K562 (cell line): ENCODE data around the gene GGPS1. TPM values are rescaled to one million over a fixed set of nuclear protein-coding genes. Genes with fewer than 3 reads are reported as not detected.
A peak's percentile ranks its signal among the peaks of the same experiment; 100 is the strongest.

ENCODE experiments used
- BRD4 ChIP-seq: fragments of 200-600 bp; sonication (generic); IDR thresholded peaks from 2 replicates; pipeline ENCODE4 v1.6.1; 2017; ENCODE audit warnings: inconsistent platforms
- CBFA2T2 ChIP-seq: fragments of 450-650 bp; conservative IDR thresholded peaks from 2 replicates; pipeline ENCODE4 v1.6.1; 2017; ENCODE audit warnings: mild to moderate bottlenecking
- CBX8 ChIP-seq: fragments of 200-600 bp; sonication (generic); IDR thresholded peaks from 2 replicates; pipeline ENCODE4 v1.6.1; 2012; ENCODE audit warnings: borderline replicate concordance, mixed run types, low read depth, mild to moderate bottlenecking, moderate library complexity, mixed read lengths, low read length, control low read depth, inconsistent platforms; ENCODE audit not compliant: poor library complexity, severe bottlenecking; ENCODE audit errors: extremely low read depth
- CHD4 ChIP-seq: fragments of 200-600 bp; sonication (generic); IDR thresholded peaks from 3 replicates; pipeline ENCODE4 v1.6.1; 2012; ENCODE audit warnings: low read depth, mild to moderate bottlenecking, mixed read lengths, low read length, inconsistent platforms; ENCODE audit not compliant: insufficient read depth, insufficient replicate concordance, poor library complexity, severe bottlenecking
- ESRRB ChIP-seq: fragments of 250-450 bp; sonication (Bioruptor Pico); IDR thresholded peaks from 2 replicates; pipeline ENCODE4 v1.5.0; 2020; ENCODE audit warnings: mild to moderate bottlenecking, moderate library complexity, borderline replicate concordance
- ETV1 ChIP-seq: fragments of 450-650 bp; conservative IDR thresholded peaks from 2 replicates; pipeline ENCODE4 v1.6.1; 2016; ENCODE audit warnings: missing genetic modification characterization, control low read depth, low read depth, missing compliant biosample characterization
- ZFP36 ChIP-seq: fragments of 150-350 bp; IDR thresholded peaks from 2 replicates; pipeline ENCODE4 v1.6.1; 2018; ENCODE audit warnings: low read length, low read depth; ENCODE audit not compliant: partially characterized antibody
- ZFX ChIP-seq: sonication (generic); formaldehyde crosslinking; IDR thresholded peaks from 2 replicates; pipeline ENCODE4 v1.8.0; 2022; ENCODE audit warnings: mild to moderate bottlenecking, missing genetic modification reagents, moderate library complexity
- ZNF133 ChIP-seq: fragments of 250-450 bp; sonication (Bioruptor Pico); IDR thresholded peaks from 2 replicates; pipeline ENCODE4 v1.4.0; 2020; ENCODE audit warnings: mild to moderate bottlenecking
- polyA plus RNA-seq, 8 experiments: library from polyadenylated mRNA; depleted of rRNA in 4 of 8; stranded (reverse) in 5 of 8; unstranded in 3 of 8; fragments of >200 nt; fragmentation: Nextera tagmentation in 2 of 8; fragmentation: Illumina TruSeq in 1 of 8; extraction: Ambion mirVana in 2 of 8; extraction: Trizol in 1 of 8; gene quantifications; 2 replicates each; pipeline versions ENCODE4 v1.2.1 to v1.2.3, GENCODE V29; 2011 to 2014; ENCODE audit warnings: inconsistent platforms in 1 of 8, missing spikeins in 1 of 8
- total RNA-seq, 7 experiments: library from RNA; depleted of rRNA in 6 of 7; stranded (reverse); fragments of >200 nt in 6 of 7; fragmentation: Illumina TruSeq in 2 of 7; extraction: Trizol in 2 of 7; gene quantifications; 2 replicates each; pipeline versions ENCODE4 v1.2.1 to v1.2.3, GENCODE V29; 2011 to 2021; ENCODE audit warnings: low replicate concordance in 1 of 7
- TF ChIP-seq, protein P1 (sequence below): fragments of 250-450 bp; sonication (Bioruptor Pico); IDR thresholded peaks from 2 replicates; pipeline ENCODE4 v1.9.0; 2021; ENCODE audit warnings: mild to moderate bottlenecking, inconsistent platforms
- TF ChIP-seq, protein P2 (sequence below): fragments of 250-450 bp; sonication (Bioruptor Pico); IDR thresholded peaks from 2 replicates; pipeline ENCODE4 v1.5.0; 2021; ENCODE audit warnings: mild to moderate bottlenecking, moderate library complexity
- TF ChIP-seq, protein P3 (sequence below): fragments of 250-450 bp; sonication (Bioruptor Pico); IDR thresholded peaks from 2 replicates; pipeline ENCODE4 v1.4.0; 2020
- TF ChIP-seq, protein P4 (sequence below): fragments of 450-650 bp; IDR thresholded peaks from 2 replicates; pipeline ENCODE4 v1.6.1; 2016; ENCODE audit warnings: mild to moderate bottlenecking
- TF ChIP-seq, protein P5 (sequence below): fragments of 450-650 bp; formaldehyde crosslinking; conservative IDR thresholded peaks from 2 replicates; pipeline ENCODE4 v1.4.0; 2022; ENCODE audit warnings: mild to moderate bottlenecking, missing genetic modification characterization

Gene GGPS1
- total and polyA plus RNA-seq, 9 of the 15 experiments (the other 6 are each of a cell fraction or from before 2014, with no cell fraction given) = 18.8 to 104 (median 56.3) TPM

DNA sequence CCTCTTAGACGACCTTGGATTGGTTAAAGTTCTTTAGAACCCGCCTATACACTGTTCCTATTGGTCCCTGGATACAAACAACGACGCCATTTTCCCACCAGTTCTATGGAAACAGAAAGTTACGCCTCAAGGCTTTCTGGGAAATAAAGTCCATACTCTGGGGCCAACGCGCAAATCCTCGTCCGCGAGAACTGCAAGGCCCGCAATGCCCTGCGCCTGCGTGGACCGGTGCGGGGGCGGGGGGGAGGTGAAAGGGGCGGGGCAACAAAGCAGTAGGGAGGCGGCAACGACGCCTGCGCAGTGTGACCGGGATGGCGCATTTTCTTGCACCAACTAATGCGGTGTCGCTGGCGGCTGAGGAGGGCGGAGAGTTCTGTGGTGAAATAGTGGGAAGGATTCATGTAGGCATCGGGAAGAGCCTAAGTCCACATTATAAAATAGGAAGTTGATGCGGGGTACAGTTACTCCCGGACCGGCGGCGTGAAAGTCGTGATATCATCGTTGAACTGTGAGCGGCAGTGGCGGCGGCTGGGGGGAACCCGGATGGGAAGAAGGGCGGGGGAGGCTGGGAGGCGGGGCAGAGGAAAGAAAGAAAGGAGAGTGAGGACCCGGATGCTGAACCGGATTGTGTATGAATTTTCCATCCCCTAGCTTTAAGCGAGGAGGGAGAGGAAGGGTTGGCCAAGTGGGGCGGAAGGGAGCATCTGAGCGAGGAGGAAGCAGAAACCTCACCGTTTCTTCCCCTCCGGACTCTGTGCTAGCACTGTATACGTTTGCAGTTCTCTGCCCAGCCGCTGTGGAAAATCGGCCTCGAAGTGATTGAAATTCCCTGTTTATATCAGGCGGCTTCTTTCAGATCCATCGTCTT, at the start of gene GGPS1 (continued):
- TF ChIP-seq, protein P1, sequence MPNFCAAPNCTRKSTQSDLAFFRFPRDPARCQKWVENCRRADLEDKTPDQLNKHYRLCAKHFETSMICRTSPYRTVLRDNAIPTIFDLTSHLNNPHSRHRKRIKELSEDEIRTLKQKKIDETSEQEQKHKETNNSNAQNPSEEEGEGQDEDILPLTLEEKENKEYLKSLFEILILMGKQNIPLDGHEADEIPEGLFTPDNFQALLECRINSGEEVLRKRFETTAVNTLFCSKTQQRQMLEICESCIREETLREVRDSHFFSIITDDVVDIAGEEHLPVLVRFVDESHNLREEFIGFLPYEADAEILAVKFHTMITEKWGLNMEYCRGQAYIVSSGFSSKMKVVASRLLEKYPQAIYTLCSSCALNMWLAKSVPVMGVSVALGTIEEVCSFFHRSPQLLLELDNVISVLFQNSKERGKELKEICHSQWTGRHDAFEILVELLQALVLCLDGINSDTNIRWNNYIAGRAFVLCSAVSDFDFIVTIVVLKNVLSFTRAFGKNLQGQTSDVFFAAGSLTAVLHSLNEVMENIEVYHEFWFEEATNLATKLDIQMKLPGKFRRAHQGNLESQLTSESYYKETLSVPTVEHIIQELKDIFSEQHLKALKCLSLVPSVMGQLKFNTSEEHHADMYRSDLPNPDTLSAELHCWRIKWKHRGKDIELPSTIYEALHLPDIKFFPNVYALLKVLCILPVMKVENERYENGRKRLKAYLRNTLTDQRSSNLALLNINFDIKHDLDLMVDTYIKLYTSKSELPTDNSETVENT = peak; percentile 43; the same call in 1 of the 2 replicates
- TF ChIP-seq, protein P2, sequence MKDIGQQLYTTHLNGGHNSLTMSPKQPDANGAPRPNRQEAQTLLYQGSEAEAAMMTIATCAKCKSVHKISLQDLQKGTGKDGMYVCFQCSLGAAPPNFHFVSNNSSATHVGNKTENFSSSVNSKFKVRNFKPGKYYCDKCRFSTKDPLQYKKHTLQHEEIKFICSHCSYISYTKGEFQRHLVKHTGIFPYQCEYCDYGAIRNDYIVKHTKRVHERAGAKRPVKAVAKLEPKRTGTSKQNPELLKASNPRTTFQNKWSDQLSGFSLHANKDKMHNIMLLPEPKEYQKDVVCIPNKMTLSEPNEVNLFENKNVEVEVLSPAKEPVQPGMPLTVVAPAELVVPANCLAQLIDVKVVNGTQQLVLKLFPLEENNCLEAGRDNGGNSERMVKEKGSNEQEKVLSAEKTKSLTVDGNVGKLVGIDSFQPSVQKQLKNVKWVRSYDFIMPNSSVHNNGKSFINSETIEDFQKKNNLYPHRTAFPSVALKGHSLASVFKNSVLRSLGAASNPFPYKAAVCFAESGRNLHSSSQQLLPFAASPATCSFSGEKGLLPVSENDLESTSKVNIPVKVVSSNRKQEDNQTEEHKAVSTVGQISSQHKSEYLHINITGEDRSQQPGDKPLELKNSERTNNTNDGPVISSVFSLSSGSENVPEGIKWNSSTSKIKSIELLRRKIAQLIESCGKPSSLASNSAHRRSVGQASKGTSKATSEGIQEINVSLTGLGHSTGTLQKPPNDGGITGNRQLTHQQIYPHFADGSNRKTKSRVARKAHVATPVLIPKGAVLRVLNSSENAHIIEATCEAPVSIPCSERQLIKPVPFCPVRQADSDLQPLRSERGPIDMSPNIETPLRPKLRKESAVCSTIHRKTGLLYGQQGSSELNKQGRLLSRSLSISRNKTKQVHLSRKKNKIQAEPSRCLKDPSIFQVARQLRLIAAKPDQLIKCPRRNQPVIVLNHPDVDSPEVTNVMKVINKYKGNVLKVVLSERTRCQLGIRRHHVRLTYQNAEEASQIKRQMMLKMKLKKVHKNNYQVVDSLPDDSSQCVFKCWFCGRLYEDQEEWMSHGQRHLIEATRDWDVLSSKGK (CRISPR knock-in tag) = no peak
- 0 out of 2 replicates have a peak, but pooled peaks have one; percentile 6 for TF ChIP-seq ESRRB (CRISPR knock-in tag)
- TF ChIP-seq ZNF133 (CRISPR knock-in tag) = no peak
- TF ChIP-seq CBFA2T2 = no peak
- TF ChIP-seq, protein P3, sequence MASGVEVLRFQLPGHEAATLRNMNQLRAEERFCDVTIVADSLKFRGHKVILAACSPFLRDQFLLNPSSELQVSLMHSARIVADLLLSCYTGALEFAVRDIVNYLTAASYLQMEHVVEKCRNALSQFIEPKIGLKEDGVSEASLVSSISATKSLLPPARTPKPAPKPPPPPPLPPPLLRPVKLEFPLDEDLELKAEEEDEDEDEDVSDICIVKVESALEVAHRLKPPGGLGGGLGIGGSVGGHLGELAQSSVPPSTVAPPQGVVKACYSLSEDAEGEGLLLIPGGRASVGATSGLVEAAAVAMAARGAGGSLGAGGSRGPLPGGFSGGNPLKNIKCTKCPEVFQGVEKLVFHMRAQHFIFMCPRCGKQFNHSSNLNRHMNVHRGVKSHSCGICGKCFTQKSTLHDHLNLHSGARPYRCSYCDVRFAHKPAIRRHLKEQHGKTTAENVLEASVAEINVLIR (CRISPR knock-in tag) = no peak
- TF ChIP-seq, protein P4, sequence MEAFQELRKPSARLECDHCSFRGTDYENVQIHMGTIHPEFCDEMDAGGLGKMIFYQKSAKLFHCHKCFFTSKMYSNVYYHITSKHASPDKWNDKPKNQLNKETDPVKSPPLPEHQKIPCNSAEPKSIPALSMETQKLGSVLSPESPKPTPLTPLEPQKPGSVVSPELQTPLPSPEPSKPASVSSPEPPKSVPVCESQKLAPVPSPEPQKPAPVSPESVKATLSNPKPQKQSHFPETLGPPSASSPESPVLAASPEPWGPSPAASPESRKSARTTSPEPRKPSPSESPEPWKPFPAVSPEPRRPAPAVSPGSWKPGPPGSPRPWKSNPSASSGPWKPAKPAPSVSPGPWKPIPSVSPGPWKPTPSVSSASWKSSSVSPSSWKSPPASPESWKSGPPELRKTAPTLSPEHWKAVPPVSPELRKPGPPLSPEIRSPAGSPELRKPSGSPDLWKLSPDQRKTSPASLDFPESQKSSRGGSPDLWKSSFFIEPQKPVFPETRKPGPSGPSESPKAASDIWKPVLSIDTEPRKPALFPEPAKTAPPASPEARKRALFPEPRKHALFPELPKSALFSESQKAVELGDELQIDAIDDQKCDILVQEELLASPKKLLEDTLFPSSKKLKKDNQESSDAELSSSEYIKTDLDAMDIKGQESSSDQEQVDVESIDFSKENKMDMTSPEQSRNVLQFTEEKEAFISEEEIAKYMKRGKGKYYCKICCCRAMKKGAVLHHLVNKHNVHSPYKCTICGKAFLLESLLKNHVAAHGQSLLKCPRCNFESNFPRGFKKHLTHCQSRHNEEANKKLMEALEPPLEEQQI = no peak
- TF ChIP-seq ETV1 (tag) = peak; percentile 88
- no peak for TF ChIP-seq CHD4
- TF ChIP-seq ZFP36 = no peak
- no peak; the same call in 1 of the 2 replicates for TF ChIP-seq BRD4
- peak; percentile 19; the same call in 1 of the 2 replicates for TF ChIP-seq ZFX (CRISPR knock-in tag)
- no peak for TF ChIP-seq CBX8
- TF ChIP-seq, protein P5, sequence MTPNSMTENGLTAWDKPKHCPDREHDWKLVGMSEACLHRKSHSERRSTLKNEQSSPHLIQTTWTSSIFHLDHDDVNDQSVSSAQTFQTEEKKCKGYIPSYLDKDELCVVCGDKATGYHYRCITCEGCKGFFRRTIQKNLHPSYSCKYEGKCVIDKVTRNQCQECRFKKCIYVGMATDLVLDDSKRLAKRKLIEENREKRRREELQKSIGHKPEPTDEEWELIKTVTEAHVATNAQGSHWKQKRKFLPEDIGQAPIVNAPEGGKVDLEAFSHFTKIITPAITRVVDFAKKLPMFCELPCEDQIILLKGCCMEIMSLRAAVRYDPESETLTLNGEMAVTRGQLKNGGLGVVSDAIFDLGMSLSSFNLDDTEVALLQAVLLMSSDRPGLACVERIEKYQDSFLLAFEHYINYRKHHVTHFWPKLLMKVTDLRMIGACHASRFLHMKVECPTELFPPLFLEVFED (CRISPR knock-in tag) = peak; percentile 72; the same call in 1 of the 2 replicates
